Liver (tissue), 9 donors: ENCODE measurements around the gene VEGFA. TPM values are rescaled to one million over a fixed set of nuclear protein-coding genes. Genes with fewer than 3 reads are reported as not detected.

ENCODE experiments used
- DNase-seq: peaks from one replicate; pipeline ENCODE4 v3.0.0-alpha.2; 2017; ENCODE audit warnings: low spot score
- H3K27ac ChIP-seq, 2 donors: one replicate each; pipeline ENCODE4 v1.7.0; 2013; ENCODE audit warnings: inconsistent platforms in 2 of 2, low read length in 2 of 2, control low read depth in 1 of 2, low read depth in 1 of 2, mild to moderate bottlenecking in 1 of 2
- H3K27me3 ChIP-seq, 4 donors: one replicate each; pipeline versions ENCODE4 v1.6.1 to v1.7.0; 2013; ENCODE audit warnings: low read length in 3 of 4, inconsistent platforms in 1 of 4, mild to moderate bottlenecking in 1 of 4, moderate library complexity in 1 of 4; ENCODE audit not compliant: control insufficient read depth in 4 of 4, insufficient read depth in 4 of 4
- H3K36me3 ChIP-seq, 4 donors: one replicate each; pipeline versions ENCODE4 v1.6.1 to v1.7.0; 2013; ENCODE audit warnings: low read length in 3 of 4, mild to moderate bottlenecking in 3 of 4, low read depth in 1 of 4, moderate library complexity in 1 of 4; ENCODE audit not compliant: control insufficient read depth in 4 of 4, insufficient read depth in 3 of 4
- H3K4me1 ChIP-seq, 4 donors: one replicate each; pipeline versions ENCODE4 v1.6.1 to v1.7.0; 2013; ENCODE audit warnings: low read length in 3 of 4, mild to moderate bottlenecking in 3 of 4, moderate library complexity in 1 of 4; ENCODE audit not compliant: control insufficient read depth in 4 of 4, insufficient read depth in 4 of 4
- H3K4me3 ChIP-seq, 3 donors: one replicate each; pipeline versions ENCODE4 v1.6.1 to v1.7.0; 2013; ENCODE audit warnings: low read length in 3 of 3, control low read depth in 1 of 3, low read depth in 1 of 3, mild to moderate bottlenecking in 1 of 3
- H3K9ac ChIP-seq, 2 donors: one replicate each; pipeline ENCODE4 v1.7.0; 2013; ENCODE audit warnings: low read length in 2 of 2, mild to moderate bottlenecking in 2 of 2, moderate library complexity in 2 of 2, control low read depth in 1 of 2, low read depth in 1 of 2
- H3K9me3 ChIP-seq, 4 donors: one replicate each; pipeline versions ENCODE4 v1.6.1 to v1.7.0; 2013; ENCODE audit warnings: low read length in 3 of 4; ENCODE audit not compliant: control insufficient read depth in 4 of 4
- FOXA1 ChIP-seq: IDR thresholded peaks from 2 replicates; pipeline ENCODE4 v1.6.1; 2016; ENCODE audit warnings: antibody characterized with exemption
- GABPA ChIP-seq, 2 donors: IDR thresholded peaks in 1 of 2; conservative IDR thresholded peaks in 1 of 2; 2 replicates each; pipeline ENCODE4 v1.6.1; 2016; ENCODE audit warnings: antibody characterized with exemption in 2 of 2, mild to moderate bottlenecking in 1 of 2, moderate library complexity in 1 of 2
- HNF4A ChIP-seq, 2 donors: conservative IDR thresholded peaks; 2 replicates each; pipeline ENCODE4 v1.6.1; 2016; ENCODE audit warnings: antibody characterized with exemption in 2 of 2, mild to moderate bottlenecking in 2 of 2
- HNF4G ChIP-seq: IDR thresholded peaks from 2 replicates; pipeline ENCODE4 v1.6.1; 2016; ENCODE audit warnings: antibody characterized with exemption
- JUND ChIP-seq, 2 donors: IDR thresholded peaks; 2 replicates each; pipeline ENCODE4 v1.6.1; 2016; ENCODE audit warnings: antibody characterized with exemption in 2 of 2
- NR2F2 ChIP-seq: IDR thresholded peaks from 2 replicates; pipeline ENCODE4 v1.6.1; 2016; ENCODE audit warnings: antibody characterized with exemption
- RAD21 ChIP-seq, 2 donors: IDR thresholded peaks; 2 replicates each; pipeline ENCODE4 v1.6.1; 2016; ENCODE audit warnings: antibody characterized with exemption in 2 of 2, mild to moderate bottlenecking in 2 of 2
- SP1 ChIP-seq: IDR thresholded peaks from 2 replicates; pipeline ENCODE4 v1.6.1; 2018; ENCODE audit warnings: antibody characterized with exemption, mild to moderate bottlenecking
- WGBS: extraction: QIAGEN DNeasy Blood & Tissue Kit; methylation state at CpG from one replicate; pipeline ENCODE4 v1.1.7; 2013; 5-methylcytosine and 5-hydroxymethylcytosine counted together
- polyA plus RNA-seq, 2 donors: library from polyadenylated mRNA; stranded (reverse) in 1 of 2; unstranded in 1 of 2; fragments of 200-250 nt in 1 of 2; fragments of >200 nt in 1 of 2; fragmentation: Nextera tagmentation in 1 of 2; extraction: Ambion mirVana in 1 of 2; gene quantifications; one replicate each; pipeline versions ENCODE4 v1.2.1 to v1.2.3, GENCODE V29; 2013 to 2015
- total RNA-seq, 2 donors: library from RNA; depleted of rRNA; stranded (reverse); fragments of >200 nt; gene quantifications; one replicate each; pipeline ENCODE4 v1.2.3, GENCODE V29; 2014
- TF ChIP-seq, protein P1 (sequence below): IDR thresholded peaks from 2 replicates; pipeline ENCODE4 v1.6.1; 2016; ENCODE audit warnings: antibody characterized with exemption, mild to moderate bottlenecking
- TF ChIP-seq, protein P2 (sequence below): IDR thresholded peaks from 2 replicates; pipeline ENCODE4 v1.6.1; 2016; ENCODE audit warnings: antibody characterized with exemption
- TF ChIP-seq, protein P3 (sequence below): IDR thresholded peaks from 2 replicates; pipeline ENCODE4 v1.6.1; 2016; ENCODE audit warnings: antibody characterized with exemption
- donor health status: healthy.
- donor health status: healthy.
- donor health status: healthy.
- donor health status: healthy.
- donor health status: healthy.

The VEGFA gene
- total and polyA plus RNA-seq, 4 donors: 14.7 to 160 (median 65.2) TPM

GRCh38 chr6:43780293-43780692 is 10.3 kb downstream of the VEGFA start:
- 89% methylated on average over 13 of the region's 13 CpGs for WGBS
- TF ChIP-seq, protein P1, sequence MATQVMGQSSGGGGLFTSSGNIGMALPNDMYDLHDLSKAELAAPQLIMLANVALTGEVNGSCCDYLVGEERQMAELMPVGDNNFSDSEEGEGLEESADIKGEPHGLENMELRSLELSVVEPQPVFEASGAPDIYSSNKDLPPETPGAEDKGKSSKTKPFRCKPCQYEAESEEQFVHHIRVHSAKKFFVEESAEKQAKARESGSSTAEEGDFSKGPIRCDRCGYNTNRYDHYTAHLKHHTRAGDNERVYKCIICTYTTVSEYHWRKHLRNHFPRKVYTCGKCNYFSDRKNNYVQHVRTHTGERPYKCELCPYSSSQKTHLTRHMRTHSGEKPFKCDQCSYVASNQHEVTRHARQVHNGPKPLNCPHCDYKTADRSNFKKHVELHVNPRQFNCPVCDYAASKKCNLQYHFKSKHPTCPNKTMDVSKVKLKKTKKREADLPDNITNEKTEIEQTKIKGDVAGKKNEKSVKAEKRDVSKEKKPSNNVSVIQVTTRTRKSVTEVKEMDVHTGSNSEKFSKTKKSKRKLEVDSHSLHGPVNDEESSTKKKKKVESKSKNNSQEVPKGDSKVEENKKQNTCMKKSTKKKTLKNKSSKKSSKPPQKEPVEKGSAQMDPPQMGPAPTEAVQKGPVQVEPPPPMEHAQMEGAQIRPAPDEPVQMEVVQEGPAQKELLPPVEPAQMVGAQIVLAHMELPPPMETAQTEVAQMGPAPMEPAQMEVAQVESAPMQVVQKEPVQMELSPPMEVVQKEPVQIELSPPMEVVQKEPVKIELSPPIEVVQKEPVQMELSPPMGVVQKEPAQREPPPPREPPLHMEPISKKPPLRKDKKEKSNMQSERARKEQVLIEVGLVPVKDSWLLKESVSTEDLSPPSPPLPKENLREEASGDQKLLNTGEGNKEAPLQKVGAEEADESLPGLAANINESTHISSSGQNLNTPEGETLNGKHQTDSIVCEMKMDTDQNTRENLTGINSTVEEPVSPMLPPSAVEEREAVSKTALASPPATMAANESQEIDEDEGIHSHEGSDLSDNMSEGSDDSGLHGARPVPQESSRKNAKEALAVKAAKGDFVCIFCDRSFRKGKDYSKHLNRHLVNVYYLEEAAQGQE: no peak
- no peak for TF ChIP-seq RAD21 (IDR thresholded peaks at IDR 0.05)
- TF ChIP-seq, protein P2, sequence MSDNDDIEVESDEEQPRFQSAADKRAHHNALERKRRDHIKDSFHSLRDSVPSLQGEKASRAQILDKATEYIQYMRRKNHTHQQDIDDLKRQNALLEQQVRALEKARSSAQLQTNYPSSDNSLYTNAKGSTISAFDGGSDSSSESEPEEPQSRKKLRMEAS: no peak
- no peak for TF ChIP-seq SP1
- no peak for TF ChIP-seq HNF4G
- TF ChIP-seq NR2F2: no peak
- TF ChIP-seq HNF4A (conservative IDR thresholded peaks at IDR 0.05): no peak
- TF ChIP-seq, protein P3, sequence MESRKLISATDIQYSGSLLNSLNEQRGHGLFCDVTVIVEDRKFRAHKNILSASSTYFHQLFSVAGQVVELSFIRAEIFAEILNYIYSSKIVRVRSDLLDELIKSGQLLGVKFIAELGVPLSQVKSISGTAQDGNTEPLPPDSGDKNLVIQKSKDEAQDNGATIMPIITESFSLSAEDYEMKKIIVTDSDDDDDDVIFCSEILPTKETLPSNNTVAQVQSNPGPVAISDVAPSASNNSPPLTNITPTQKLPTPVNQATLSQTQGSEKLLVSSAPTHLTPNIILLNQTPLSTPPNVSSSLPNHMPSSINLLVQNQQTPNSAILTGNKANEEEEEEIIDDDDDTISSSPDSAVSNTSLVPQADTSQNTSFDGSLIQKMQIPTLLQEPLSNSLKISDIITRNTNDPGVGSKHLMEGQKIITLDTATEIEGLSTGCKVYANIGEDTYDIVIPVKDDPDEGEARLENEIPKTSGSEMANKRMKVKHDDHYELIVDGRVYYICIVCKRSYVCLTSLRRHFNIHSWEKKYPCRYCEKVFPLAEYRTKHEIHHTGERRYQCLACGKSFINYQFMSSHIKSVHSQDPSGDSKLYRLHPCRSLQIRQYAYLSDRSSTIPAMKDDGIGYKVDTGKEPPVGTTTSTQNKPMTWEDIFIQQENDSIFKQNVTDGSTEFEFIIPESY: no peak
- Histone ChIP-seq H3K9ac (no peak overlapping the region), H3K9me3 (no peaks in the 10 kb centered on the region), H3K27me3 (no peaks in the 10 kb centered on the region), H3K36me3 (peaks cover 40 to 92% (median 70%) of the 10 kb centered on the region in 4 donors), H3K4me1 (peaks cover under 1 to 32% (median 16%) of the 10 kb centered on the region in 4 donors), H3K4me3 (no peak overlapping the region), H3K27ac (peak overlapping the region in 1 of 2 donors; percentile 26)
- no peak for DNase-seq

GRCh38 chr6:43780941-43781928 is 11.2 kb downstream of the VEGFA start:
- H3K27ac ChIP-seq: no peak overlapping the region
- no peak for DNase-seq
- no peak overlapping the region for H3K9ac ChIP-seq

More at GRCh38 chr6:43780941-43781928, 11.2 kb downstream of the VEGFA start:
- WGBS: 89% methylated on average over 24 of the region's 24 CpGs
- no peaks in the 10 kb centered on the region for H3K9me3 ChIP-seq
- TF ChIP-seq, protein P2: no peak
- TF ChIP-seq NR2F2 (no peak), FOXA1 (no peak), JUND (IDR thresholded peaks at IDR 0.05) (no peak), GABPA (IDR thresholded peaks at IDR 0.05 in 1 of 2, conservative IDR thresholded peaks at IDR 0.05 in 1 of 2) (no peak)
- H3K4me1 ChIP-seq: peaks cover 0 to 23% (median 8%) of the 10 kb centered on the region in 4 donors
- no peaks in the 10 kb centered on the region for H3K27me3 ChIP-seq
- H3K4me3 ChIP-seq: no peak overlapping the region
- peaks cover 42 to 91% (median 68%) of the 10 kb centered on the region in 4 donors for H3K36me3 ChIP-seq
